Hepatocyte (in vitro differentiated cells): ENCODE results near the gene ARHGAP12.

Experiments
- CTCF ChIP-seq: fragments of 200-600 bp; sonication (generic); IDR thresholded peaks from 2 replicates; pipeline ENCODE4 v1.5.1; 2016; ENCODE audit warnings: antibody characterized with exemption, mild to moderate bottlenecking; ENCODE audit not compliant: poor library complexity
- EZH2 ChIP-seq: fragments of 200-600 bp; sonication (generic); IDR thresholded peaks from 2 replicates; pipeline ENCODE4 v1.6.1; 2016; ENCODE audit warnings: antibody characterized with exemption, mild to moderate bottlenecking, borderline replicate concordance
- EZH2phosphoT487 ChIP-seq: fragments of 200-600 bp; sonication (generic); IDR thresholded peaks from one replicate; pipeline ENCODE4 v1.6.1; 2018; ENCODE audit warnings: antibody characterized with exemption, mild to moderate bottlenecking, low read depth, moderate library complexity; ENCODE audit not compliant: unreplicated experiment, severe bottlenecking

- no peak for TF ChIP-seq EZH2phosphoT487
- TF ChIP-seq CTCF, result no peak
- no peak for TF ChIP-seq EZH2
Measured at GRCh38 chr10:31820778-31821369, 107.8 kb downstream of the ARHGAP12 start.
